HL-60 (cell line): Measurements from ENCODE around the gene CIAO1.
"Not testable (repeated sequence)": the region's sequence is repeated elsewhere in the genome, so short reads cannot be mapped to it uniquely, and the experiment has no call there.

Experiments
- CTCF ChIP-seq: IDR thresholded peaks from one replicate; pipeline ENCODE4 v1.5.1; 2011; ENCODE audit warnings: low read length, control low read depth, inconsistent platforms; ENCODE audit not compliant: insufficient read depth
- GABPA ChIP-seq: IDR thresholded peaks from 2 replicates; pipeline ENCODE4 v1.6.1; 2012; ENCODE audit warnings: low read depth
- POLR2AphosphoS5 ChIP-seq: IDR thresholded peaks from 2 replicates; pipeline ENCODE4 v1.6.1; 2012; ENCODE audit warnings: low read depth
- SPI1 ChIP-seq: IDR thresholded peaks from 2 replicates; pipeline ENCODE4 v1.6.1; 2012; ENCODE audit warnings: low read depth, mild to moderate bottlenecking, borderline replicate concordance
- TF ChIP-seq, protein P1 (sequence below): IDR thresholded peaks from 2 replicates; pipeline ENCODE4 v1.6.1; 2012; ENCODE audit warnings: low read depth; ENCODE audit not compliant: insufficient replicate concordance

DNA sequence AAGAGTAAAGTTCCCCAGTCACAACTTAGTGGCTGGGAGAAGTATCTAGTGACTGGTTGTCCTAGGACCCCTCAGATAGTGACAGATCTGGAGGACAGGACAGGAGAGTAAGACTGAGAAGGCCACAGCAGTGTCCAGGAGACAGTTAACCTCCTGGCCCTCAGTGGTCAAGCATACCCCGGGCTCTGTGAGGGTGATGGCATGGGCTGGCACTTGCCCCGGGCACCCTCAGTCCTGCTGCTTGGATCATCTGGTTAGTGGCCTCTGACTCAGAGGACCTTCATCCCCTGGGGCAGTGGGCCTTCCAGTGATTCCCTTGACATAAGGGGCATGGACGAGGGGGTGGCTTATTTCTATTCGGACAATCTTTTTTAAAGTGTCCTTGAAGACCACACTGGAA lies 46.1 kb upstream of the CIAO1 start:
- not testable (repeated sequence) for TF ChIP-seq CTCF, POLR2AphosphoS5, SPI1, GABPA
- TF ChIP-seq, protein P1, sequence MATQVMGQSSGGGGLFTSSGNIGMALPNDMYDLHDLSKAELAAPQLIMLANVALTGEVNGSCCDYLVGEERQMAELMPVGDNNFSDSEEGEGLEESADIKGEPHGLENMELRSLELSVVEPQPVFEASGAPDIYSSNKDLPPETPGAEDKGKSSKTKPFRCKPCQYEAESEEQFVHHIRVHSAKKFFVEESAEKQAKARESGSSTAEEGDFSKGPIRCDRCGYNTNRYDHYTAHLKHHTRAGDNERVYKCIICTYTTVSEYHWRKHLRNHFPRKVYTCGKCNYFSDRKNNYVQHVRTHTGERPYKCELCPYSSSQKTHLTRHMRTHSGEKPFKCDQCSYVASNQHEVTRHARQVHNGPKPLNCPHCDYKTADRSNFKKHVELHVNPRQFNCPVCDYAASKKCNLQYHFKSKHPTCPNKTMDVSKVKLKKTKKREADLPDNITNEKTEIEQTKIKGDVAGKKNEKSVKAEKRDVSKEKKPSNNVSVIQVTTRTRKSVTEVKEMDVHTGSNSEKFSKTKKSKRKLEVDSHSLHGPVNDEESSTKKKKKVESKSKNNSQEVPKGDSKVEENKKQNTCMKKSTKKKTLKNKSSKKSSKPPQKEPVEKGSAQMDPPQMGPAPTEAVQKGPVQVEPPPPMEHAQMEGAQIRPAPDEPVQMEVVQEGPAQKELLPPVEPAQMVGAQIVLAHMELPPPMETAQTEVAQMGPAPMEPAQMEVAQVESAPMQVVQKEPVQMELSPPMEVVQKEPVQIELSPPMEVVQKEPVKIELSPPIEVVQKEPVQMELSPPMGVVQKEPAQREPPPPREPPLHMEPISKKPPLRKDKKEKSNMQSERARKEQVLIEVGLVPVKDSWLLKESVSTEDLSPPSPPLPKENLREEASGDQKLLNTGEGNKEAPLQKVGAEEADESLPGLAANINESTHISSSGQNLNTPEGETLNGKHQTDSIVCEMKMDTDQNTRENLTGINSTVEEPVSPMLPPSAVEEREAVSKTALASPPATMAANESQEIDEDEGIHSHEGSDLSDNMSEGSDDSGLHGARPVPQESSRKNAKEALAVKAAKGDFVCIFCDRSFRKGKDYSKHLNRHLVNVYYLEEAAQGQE: not testable (repeated sequence)
